Measurements from ENCODE around the gene OSBP2.
A peak's percentile ranks its signal among the peaks of the same experiment; 100 is the strongest.

OSBP2 gene

GRCh38 chr22:30694640-30695350 is at the start of gene OSBP2:
Gene OSBP2 (plus strand): TSS chr22:30694874. CDS start chr22:30694910, 36 bp downstream.
- no peak within 1 kb of the TSS for H3K27ac Mint-ChIP-seq
- DNase-seq (ENCODE audit: low spot score in 2 of 2) (peak; percentile 4 to 39), ATAC-seq (ENCODE audit: low read depth) (peak; percentile 58)
- H3K36me3 Mint-ChIP-seq, result no peaks in the 10 kb centered on the region
- H3K4me3 Mint-ChIP-seq, result peak within 1 kb of the TSS; percentile 89
- H3K9me3 Mint-ChIP-seq, result no peaks in the 10 kb centered on the region
- peaks cover 3% of the 10 kb centered on the region for H3K4me1 Mint-ChIP-seq
- peaks cover 8% of the 10 kb centered on the region for H3K27me3 Mint-ChIP-seq

GRCh38 chr22:30646518-30647160 is 48.0 kb upstream of the OSBP2 start:
- Mint-ChIP-seq H3K4me1 (peaks cover 14% of the 10 kb centered on the region), H3K4me3 (no peak overlapping the region)
- no peak for ATAC-seq (ENCODE audit: low read depth)

GRCh38 chr22:30647536-30647935 is 47.1 kb upstream of the OSBP2 start:
- Mint-ChIP-seq H3K27ac (no peak overlapping the region), H3K9me3 (no peaks in the 10 kb centered on the region), H3K4me3 (no peak overlapping the region), H3K27me3 (no peaks in the 10 kb centered on the region), H3K36me3 (no peaks in the 10 kb centered on the region), H3K4me1 (peaks cover 14% of the 10 kb centered on the region)
- ATAC-seq (ENCODE audit: low read depth) (no peak), DNase-seq (ENCODE audit: low spot score in 2 of 2) (no peak)

More at GRCh38 chr22:30646518-30647160, 48.0 kb upstream of the OSBP2 start:
- H3K36me3 Mint-ChIP-seq, result no peaks in the 10 kb centered on the region
- no peak overlapping the region for H3K27ac Mint-ChIP-seq
- DNase-seq (ENCODE audit: low spot score in 2 of 2), result no peak
- H3K27me3 Mint-ChIP-seq, result no peaks in the 10 kb centered on the region
- no peaks in the 10 kb centered on the region for H3K9me3 Mint-ChIP-seq

- H3K27me3 Mint-ChIP-seq, result no peaks in the 10 kb centered on the region
- no peaks in the 10 kb centered on the region for H3K36me3 Mint-ChIP-seq
- DNase-seq (ENCODE audit: low spot score in 2 of 2), result no peak
- H3K4me3 Mint-ChIP-seq, result no peak overlapping the region
- H3K9me3 Mint-ChIP-seq, result no peaks in the 10 kb centered on the region
- no peak for ATAC-seq (ENCODE audit: low read depth)
- H3K27ac Mint-ChIP-seq, result no peak overlapping the region
- peaks cover 11% of the 10 kb centered on the region for H3K4me1 Mint-ChIP-seq
These were observed 45.8 kb upstream of the OSBP2 start for GRCh38 chr22:30648825-30649224.

- no peak for DNase-seq (ENCODE audit: low spot score in 2 of 2)
- peak; percentile 96 for ATAC-seq (ENCODE audit: low read depth)
- Mint-ChIP-seq H3K4me1 (peaks cover 11% of the 10 kb centered on the region), H3K36me3 (peaks cover 2% of the 10 kb centered on the region), H3K9me3 (no peaks in the 10 kb centered on the region), H3K27ac (no peak overlapping the region), H3K4me3 (no peak overlapping the region), H3K27me3 (no peaks in the 10 kb centered on the region)
These were observed 45.2 kb upstream of the OSBP2 start for GRCh38 chr22:30649430-30650007.

GRCh38 chr22:30650508-30651116 is 44.1 kb upstream of the OSBP2 start:
- Mint-ChIP-seq H3K9me3 (no peaks in the 10 kb centered on the region), H3K36me3 (peaks cover 4% of the 10 kb centered on the region), H3K27me3 (no peaks in the 10 kb centered on the region), H3K27ac (no peak overlapping the region), H3K4me1 (peaks cover 11% of the 10 kb centered on the region), H3K4me3 (no peak overlapping the region)
- DNase-seq (ENCODE audit: low spot score in 2 of 2) (no peak), ATAC-seq (ENCODE audit: low read depth) (no peak)

GRCh38 chr22:30652852-30653251 is 41.8 kb upstream of the OSBP2 start:
- no peak overlapping the region for H3K4me3 Mint-ChIP-seq
- H3K36me3 Mint-ChIP-seq, result peaks cover 5% of the 10 kb centered on the region
- H3K9me3 Mint-ChIP-seq, result no peaks in the 10 kb centered on the region
- H3K27me3 Mint-ChIP-seq, result no peaks in the 10 kb centered on the region
- ATAC-seq (ENCODE audit: low read depth), result no peak
- no peak overlapping the region for H3K27ac Mint-ChIP-seq
- no peak for DNase-seq (ENCODE audit: low spot score in 2 of 2)
- H3K4me1 Mint-ChIP-seq, result peaks cover 11% of the 10 kb centered on the region

- Mint-ChIP-seq H3K9me3 (no peaks in the 10 kb centered on the region), H3K4me3 (no peak overlapping the region), H3K27ac (no peak overlapping the region), H3K4me1 (peaks cover 6% of the 10 kb centered on the region), H3K36me3 (peaks cover 7% of the 10 kb centered on the region), H3K27me3 (no peaks in the 10 kb centered on the region)
- ATAC-seq (ENCODE audit: low read depth), result no peak
- no peak for DNase-seq (ENCODE audit: low spot score in 2 of 2)
These were observed 40.3 kb upstream of the OSBP2 start for GRCh38 chr22:30654361-30654760.

- Mint-ChIP-seq H3K27ac (no peak overlapping the region), H3K9me3 (no peaks in the 10 kb centered on the region), H3K27me3 (no peaks in the 10 kb centered on the region), H3K36me3 (peaks cover 12% of the 10 kb centered on the region), H3K4me3 (no peak overlapping the region), H3K4me1 (peaks cover 4% of the 10 kb centered on the region)
- DNase-seq (ENCODE audit: low spot score in 2 of 2) (no peak), ATAC-seq (ENCODE audit: low read depth) (no peak)
These were observed 39.1 kb upstream of the OSBP2 start for GRCh38 chr22:30655532-30655931.

GRCh38 chr22:30662040-30662439 is 32.6 kb upstream of the OSBP2 start:
- Mint-ChIP-seq H3K9me3 (no peaks in the 10 kb centered on the region), H3K27ac (no peak overlapping the region), H3K4me1 (peaks cover 17% of the 10 kb centered on the region), H3K27me3 (no peaks in the 10 kb centered on the region), H3K4me3 (no peak overlapping the region), H3K36me3 (peaks cover 23% of the 10 kb centered on the region)
- no peak for DNase-seq (ENCODE audit: low spot score in 2 of 2)
- ATAC-seq (ENCODE audit: low read depth), result no peak

- Mint-ChIP-seq H3K9me3 (no peaks in the 10 kb centered on the region), H3K27me3 (no peaks in the 10 kb centered on the region), H3K27ac (no peak overlapping the region), H3K36me3 (peaks cover 18% of the 10 kb centered on the region), H3K4me1 (peaks cover 23% of the 10 kb centered on the region), H3K4me3 (no peak overlapping the region)
- DNase-seq (ENCODE audit: low spot score in 2 of 2) (no peak), ATAC-seq (ENCODE audit: low read depth) (no peak)
These were observed 29.9 kb upstream of the OSBP2 start for GRCh38 chr22:30664798-30665197.

GRCh38 chr22:30665266-30665665 is 29.4 kb upstream of the OSBP2 start:
- Mint-ChIP-seq H3K9me3 (no peaks in the 10 kb centered on the region), H3K27me3 (no peaks in the 10 kb centered on the region), H3K27ac (no peak overlapping the region), H3K4me1 (peaks cover 20% of the 10 kb centered on the region), H3K4me3 (no peak overlapping the region), H3K36me3 (peaks cover 16% of the 10 kb centered on the region)
- no peak for DNase-seq (ENCODE audit: low spot score in 2 of 2)
- ATAC-seq (ENCODE audit: low read depth), result no peak

- peaks cover 20% of the 10 kb centered on the region for H3K4me1 Mint-ChIP-seq
- peak overlapping the region; percentile 87 for H3K27ac Mint-ChIP-seq
- H3K27me3 Mint-ChIP-seq, result no peaks in the 10 kb centered on the region
- DNase-seq (ENCODE audit: low spot score in 2 of 2), result no peak
- no peak for ATAC-seq (ENCODE audit: low read depth)
- peak overlapping the region; percentile 51 for H3K4me3 Mint-ChIP-seq
- peaks cover 16% of the 10 kb centered on the region for H3K36me3 Mint-ChIP-seq
- H3K9me3 Mint-ChIP-seq, result no peaks in the 10 kb centered on the region
These were observed 28.9 kb upstream of the OSBP2 start for GRCh38 chr22:30665786-30666185.

- Mint-ChIP-seq H3K36me3 (peaks cover 14% of the 10 kb centered on the region), H3K27me3 (no peaks in the 10 kb centered on the region), H3K27ac (peak overlapping the region; percentile 87), H3K9me3 (no peaks in the 10 kb centered on the region), H3K4me3 (peak overlapping the region; percentile 99), H3K4me1 (peaks cover 20% of the 10 kb centered on the region)
- DNase-seq (ENCODE audit: low spot score in 2 of 2), result peak in 1 of 2 donors; percentile 21
- no peak for ATAC-seq (ENCODE audit: low read depth)
These were observed 27.6 kb upstream of the OSBP2 start for GRCh38 chr22:30667107-30667493.
